ENCODE results near the gene ATXN10.

The ATXN10 gene

DNA sequence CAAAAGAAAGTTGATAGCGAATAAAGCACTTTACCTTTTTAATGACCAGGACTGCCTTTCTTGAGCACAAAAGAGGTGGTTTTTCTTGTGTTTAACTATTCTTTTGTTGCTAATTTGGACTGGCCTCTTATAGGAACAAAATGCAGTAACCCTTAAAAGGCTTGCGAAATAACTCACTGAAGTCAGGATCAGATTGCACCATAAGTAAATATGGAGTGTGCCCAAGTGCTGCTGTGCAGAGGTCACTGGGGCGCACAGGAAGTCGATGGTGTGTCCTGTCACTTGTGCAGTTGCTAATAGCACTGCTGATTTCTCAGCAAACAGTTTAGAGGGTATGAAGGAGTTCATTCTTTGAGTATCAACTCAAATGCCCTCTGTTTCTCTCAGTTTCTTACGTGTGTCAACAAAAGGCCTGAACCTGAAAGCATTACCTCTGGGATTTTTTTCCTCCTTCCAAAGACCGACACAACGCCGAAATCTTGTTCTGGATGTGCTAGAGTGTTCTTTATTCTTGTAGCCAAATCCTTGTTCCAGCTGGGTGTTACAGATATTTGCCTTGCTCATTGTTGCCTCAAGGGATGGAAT is 71.3 kb downstream of the ATXN10 start:
- no peak for DNase-seq (ENCODE audit: low read depth, low spot score)

DNA sequence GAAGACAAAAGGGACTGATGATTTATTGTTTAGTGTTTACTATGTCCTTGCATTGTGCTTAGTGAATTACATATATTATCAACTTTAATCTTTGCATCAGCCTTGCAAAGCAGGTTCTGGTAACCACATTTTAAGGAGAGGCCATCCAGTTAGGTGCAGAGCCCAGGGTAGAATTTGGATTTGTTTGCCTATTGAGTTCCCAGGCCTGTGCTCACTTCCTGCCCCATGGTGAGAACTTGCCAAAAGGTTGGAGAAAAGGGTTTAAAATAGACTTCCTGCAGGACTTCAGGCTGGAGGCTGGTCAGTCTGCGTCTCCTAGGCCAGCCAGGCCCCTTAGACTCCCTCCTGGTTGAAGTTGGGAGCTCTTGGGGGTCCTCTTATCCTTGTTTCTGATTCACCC is 72.1 kb downstream of the ATXN10 start:
- no peak overlapping the region for H3K4me3 ChIP-seq (ENCODE audit: low read length)
- DNase-seq (ENCODE audit: low read depth, low spot score), result no peak

More for the DNA sequence above, 71.3 kb downstream of the ATXN10 start:
- H3K4me3 ChIP-seq (ENCODE audit: low read length), result no peak overlapping the region

DNA sequence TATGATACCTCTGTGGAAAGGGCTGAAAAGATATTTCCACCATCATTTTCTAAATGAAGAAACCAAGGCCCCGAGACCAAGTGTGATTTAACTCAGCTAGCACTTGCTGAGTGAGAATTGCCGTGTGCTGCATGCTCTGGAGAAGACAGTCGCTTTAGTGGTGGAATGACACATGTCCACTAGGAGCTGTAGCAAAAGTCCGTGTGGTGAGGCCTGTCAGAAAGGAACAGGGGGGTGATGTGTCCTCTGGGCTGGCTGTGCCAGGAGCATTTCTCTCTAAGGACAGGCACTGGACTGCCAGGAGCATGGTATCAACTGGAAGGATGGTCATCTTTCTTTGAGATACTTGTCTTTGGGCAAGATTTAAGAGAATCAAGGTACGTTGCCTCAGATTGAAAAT is 72.8 kb downstream of the ATXN10 start:
- H3K4me3 ChIP-seq (ENCODE audit: low read length), result no peak overlapping the region
- no peak for DNase-seq (ENCODE audit: low read depth, low spot score)

DNA sequence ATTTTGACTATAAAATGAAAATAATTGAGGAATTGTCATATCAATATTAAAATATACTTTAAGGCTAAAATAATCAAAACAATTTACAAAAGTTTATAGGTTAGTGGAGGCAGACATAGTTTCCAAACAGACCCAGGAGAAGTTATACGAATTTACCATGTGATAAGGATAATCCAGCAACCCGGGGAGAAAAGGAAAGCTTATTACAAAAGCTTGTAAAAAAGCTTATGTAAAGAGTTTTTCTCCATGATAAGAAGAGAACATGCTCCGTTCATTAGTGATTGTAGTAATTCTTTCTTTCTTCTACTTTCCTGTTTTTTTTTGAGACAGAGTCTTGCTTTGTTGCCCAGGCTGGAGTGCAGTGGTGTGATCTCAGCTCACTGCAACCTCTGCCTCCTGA is 79.0 kb downstream of the ATXN10 start:
- no peak for DNase-seq (ENCODE audit: low read depth, low spot score)
- no peak overlapping the region for H3K4me3 ChIP-seq (ENCODE audit: low read length)

DNA sequence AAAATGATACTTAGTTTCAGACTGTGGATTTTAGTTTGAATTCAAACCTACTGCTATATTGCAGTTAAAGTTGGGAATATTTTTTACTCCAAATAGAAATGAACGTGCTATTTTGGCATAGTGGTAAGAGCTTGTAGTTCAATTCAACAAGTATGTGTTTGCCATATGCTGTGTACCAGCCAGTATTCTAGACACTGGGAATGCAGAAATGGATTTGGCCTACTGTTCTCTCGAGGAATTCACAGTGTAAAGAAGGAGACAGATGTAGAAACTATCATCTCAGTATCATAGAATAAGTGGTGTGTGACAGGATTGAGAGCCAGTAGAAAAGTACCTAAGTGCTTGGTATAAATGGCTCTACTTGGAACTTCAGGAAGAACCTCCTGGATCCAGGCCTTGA is 80.4 kb downstream of the ATXN10 start:
- no peak overlapping the region for H3K4me3 ChIP-seq (ENCODE audit: low read length)
- DNase-seq (ENCODE audit: low read depth, low spot score), result no peak

DNA sequence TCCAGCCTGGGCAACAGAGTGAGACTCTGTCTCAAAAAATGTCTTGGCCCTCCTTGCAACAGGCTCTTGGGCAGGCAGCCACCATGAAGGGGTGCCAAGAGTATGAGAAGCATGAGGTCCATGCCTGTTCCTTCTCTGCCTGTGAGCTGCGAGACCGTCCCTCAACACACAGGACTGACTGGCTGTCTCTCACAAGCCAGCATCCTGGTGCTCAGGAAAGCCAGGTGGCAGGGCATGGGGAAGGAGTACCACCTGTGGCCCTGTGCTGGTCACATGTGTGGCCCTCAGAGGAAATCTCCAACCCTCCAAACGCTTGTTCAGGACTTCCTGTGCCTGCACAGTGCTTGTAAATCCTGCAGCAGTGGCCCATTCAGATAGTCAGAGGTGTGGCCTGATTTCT is 83.2 kb downstream of the ATXN10 start:
- H3K4me3 ChIP-seq (ENCODE audit: low read length), result no peak overlapping the region

DNA sequence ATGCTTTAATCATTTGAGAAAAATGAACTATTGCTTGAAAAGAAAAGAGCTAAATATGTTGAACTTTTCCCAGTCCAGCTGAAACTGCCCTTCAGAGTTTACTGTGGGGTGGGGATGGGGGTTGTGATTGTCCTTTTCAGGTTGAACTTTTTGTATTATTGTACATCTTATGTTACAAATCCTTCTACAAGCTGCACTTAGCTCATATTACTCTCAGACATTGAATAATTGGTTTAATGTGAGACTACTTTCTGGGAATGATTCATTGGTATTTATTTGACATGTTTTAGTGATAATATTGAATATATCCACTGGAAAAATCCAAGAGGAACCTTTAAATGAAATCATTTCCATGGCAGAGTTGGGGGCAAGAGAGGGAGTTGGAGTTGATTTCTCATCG is 84.9 kb downstream of the ATXN10 start:
- DNase-seq (ENCODE audit: low read depth, low spot score), result no peak
- H3K4me3 ChIP-seq (ENCODE audit: low read length), result no peak overlapping the region

More for the DNA sequence above, 83.2 kb downstream of the ATXN10 start:
- no peak for DNase-seq (ENCODE audit: low read depth, low spot score)

DNA sequence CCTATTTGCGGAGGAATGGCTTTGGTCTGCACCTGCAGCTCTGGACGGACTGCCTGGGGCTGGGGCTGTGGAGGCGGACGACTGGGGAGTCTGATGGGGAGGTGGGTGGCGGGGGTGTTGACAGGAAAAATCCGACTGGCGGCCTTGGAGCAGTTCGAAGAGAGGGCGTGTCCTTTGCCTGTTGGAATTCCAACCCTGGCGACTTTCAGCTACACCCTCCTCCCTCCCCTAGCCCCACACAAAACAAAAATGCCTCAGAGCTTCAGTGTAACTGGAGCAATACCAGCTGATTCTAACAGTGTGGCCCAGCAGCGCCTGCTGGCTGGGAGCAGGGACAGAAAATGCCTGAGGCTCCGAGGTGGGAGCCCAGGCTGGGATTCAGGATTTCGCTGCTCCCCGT is 85.4 kb downstream of the ATXN10 start:
- no peak for DNase-seq (ENCODE audit: low read depth, low spot score)
- no peak overlapping the region for H3K4me3 ChIP-seq (ENCODE audit: low read length)

DNA sequence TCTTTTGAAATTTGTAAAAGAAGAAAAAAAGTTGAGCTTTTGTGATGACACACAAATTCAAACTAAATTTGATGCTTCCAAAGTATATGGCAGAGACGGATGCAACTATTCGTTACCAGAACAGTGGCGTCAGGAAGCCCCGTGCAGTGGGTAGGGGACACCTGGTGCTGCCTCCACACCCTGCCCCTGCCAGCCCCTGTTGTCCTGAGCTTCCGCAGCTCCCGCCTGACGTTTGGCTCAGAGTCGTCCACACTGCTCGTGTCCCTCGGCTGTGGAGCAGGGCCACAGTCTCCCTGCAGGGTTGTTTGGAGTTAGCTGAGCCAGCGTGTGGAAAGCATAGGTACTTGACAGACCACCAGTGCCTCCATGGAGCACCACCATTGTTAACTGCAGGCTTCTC is 86.3 kb downstream of the ATXN10 start:
- DNase-seq (ENCODE audit: low read depth, low spot score), result no peak
- H3K4me3 ChIP-seq (ENCODE audit: low read length), result no peak overlapping the region

DNA sequence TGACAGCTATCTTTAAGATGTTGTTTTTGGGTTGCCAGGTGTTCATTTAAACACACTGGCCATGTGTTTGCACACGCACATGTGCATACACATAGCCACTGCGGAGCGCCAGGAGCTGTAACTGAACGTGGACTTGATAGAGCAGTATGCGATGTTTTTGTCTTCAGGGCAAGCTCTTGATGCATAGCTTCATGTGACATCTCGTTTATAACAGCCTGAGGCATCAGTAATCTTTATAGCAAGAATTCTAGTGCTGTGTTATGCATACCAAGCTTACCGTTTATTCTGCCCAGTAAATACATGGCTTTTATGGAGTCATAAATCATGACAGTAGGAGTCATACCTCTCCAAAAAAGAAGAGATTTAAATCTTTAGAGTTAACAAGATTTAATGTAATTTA is 87.0 kb downstream of the ATXN10 start:
- H3K4me3 ChIP-seq (ENCODE audit: low read length), result no peak overlapping the region
- DNase-seq (ENCODE audit: low read depth, low spot score), result no peak

DNA sequence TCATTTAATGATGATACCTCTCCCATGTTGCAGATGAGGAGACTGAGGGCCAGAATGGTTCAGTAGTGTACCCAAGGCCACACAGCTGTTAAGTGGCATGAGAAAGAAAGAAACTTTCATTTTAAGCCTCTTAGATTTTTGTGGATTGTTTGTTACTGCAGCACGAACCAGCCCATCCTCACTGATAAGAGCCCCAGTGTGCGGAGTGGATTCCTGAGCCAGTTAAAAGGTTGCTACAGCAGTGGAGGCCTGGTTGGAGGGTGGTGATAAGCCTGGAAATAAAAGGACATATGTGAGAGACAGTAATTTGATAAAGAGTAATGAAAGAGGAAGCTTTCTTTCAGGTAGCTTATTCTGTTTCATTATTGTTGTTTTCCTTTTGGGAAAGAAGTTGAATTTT is 89.0 kb downstream of the ATXN10 start:
- DNase-seq (ENCODE audit: low read depth, low spot score), result no peak
- H3K4me3 ChIP-seq (ENCODE audit: low read length), result no peak overlapping the region

DNA sequence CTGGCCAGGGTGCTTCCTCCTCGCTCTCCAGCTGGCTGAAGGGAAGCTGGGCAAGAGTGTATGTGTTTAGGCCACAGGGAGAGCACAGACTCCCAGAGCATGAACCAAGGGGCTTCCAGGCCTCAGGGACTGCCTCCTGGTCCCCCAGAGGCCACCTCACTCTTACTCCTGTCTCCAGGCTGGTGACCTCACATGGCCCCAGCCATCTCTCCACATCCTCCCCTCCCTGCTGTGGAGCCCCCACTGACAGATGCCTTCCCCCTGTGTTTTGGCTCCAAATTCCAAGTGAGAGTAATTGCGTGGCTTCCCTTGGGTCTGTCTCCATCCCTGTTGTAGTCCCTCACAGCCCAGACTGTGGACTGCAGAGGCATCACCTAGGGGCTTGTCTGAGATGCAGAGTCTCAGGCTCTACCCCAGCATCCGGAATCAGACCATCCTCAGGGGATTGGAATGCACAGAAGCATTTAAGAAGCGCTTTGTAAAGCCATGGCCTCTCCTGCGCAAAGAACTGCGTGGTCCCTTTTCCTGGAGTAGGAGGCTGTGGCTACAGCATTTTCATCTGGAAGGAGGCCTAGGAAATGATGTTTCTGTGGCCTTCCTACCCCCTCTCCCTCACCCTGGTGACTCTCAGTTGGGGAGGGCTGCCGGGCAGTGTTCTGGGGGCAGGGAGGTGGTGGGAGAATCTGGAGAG is 91.1 kb downstream of the ATXN10 start:
- no peak overlapping the region for H3K4me3 ChIP-seq (ENCODE audit: low read length)
- no peak for DNase-seq (ENCODE audit: low read depth, low spot score)

DNA sequence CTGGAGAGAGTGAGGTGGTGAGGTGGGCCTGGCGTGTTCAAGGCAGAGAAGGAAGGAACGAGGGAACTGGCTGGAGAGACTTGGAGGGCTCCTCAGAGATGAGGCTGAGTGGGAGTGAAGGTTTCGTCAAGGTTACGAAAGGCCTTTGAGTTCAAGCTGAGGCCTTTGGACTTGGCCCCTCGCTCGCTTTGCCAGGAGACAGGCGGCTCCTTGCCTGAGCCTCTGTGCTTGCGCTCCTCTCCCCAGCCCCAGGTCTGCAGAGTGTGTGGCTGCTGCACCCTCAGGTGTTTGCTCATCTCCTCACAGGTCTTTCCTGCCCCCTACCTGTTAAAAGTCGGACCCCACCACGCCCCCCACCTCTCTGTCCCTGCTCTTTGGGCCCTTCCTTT is 91.6 kb downstream of the ATXN10 start:
- DNase-seq (ENCODE audit: low read depth, low spot score), result no peak
- no peak overlapping the region for H3K4me3 ChIP-seq (ENCODE audit: low read length)

DNA sequence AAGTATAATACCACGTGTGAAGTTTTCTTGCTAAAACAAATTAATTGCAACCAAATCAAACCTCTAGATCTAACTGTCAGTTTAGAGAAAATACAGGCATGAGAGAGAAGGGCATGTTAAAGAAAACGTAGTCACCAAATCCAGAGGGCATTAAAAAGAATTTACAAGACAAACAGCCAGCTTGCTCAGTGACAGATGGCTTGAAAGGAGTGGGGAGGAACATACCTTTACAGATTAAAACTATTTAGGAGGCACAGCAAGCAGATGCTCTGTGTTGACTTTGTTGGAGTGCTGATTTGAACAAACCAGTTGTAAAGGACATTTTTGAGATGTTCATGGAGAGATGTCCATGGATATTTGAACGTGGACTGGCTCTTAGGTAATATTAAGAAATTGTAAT is 96.9 kb downstream of the ATXN10 start:
- H3K4me3 ChIP-seq (ENCODE audit: low read length), result no peak overlapping the region
- no peak for DNase-seq (ENCODE audit: low read depth, low spot score)

DNA sequence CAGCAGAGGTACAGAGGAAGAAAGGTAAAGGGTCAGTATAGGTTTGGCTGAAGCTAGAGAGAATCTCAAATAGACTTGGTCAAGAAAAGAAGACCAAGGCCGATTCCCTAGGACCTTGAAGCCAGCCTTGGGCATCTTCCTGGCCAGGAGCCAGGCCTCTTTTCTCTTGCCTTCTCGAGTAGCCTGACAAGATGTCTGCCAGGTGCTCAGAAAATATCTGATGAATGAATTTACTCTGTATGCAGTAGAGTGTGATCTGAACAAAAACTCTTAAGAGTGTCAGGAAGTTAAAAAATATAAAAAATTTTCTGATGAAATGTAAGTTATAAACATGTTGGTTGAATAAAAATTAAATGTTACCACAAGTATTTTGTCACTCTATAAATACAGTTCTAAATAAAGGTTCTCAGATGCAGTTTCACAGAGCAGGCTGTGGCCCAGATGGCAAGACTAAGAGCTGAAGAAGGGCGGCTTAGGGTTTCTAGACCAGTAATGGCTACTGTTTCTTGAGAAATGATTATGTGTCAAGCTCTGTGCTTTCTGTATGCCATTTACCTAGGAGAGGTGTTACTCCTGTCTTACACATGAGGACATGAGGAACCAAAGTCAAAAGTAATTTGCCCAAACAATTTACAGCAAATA is 98.1 kb downstream of the ATXN10 start:
- H3K4me3 ChIP-seq (ENCODE audit: low read length), result no peak overlapping the region
- DNase-seq (ENCODE audit: low read depth, low spot score), result no peak

DNA sequence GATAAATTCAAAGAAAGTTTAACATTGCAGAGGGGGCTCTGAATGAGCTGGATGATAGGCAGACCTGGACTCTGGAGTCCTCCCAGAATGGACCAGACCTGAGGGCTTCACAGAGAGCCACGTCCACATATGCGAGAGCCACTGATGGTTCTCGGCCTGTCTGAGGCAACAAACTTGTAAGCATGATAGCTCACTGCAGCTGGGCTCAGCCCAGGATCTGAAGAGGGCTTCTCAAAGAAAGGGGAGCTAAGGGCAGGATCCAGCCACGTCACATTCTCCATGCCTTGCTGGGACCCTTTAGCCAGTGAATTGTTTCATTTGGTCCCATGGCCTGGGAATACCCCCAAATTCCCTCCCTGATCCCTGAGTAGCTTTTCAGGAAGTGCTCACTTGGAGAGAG is 98.9 kb downstream of the ATXN10 start:
- H3K4me3 ChIP-seq (ENCODE audit: low read length), result no peak overlapping the region
- no peak for DNase-seq (ENCODE audit: low read depth, low spot score)

DNA sequence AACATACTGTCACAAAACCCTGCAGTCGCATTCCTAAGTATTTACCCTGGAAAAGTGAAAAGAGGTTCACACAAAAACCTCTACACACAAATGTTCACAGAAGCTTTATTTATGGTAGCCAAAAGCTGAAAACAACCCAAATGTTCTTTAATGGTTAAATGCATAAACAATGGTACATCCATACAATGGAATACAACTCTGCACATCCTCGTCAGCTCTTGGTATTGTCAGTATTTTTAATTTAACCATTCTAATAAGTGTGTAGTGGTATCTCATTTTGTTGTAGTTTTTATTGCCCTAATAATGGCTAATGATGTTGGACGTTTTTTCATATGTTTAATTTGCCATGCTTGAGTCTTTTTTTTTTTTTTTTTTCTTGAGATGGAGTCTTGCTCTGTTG is 99.4 kb downstream of the ATXN10 start:
- no peak for DNase-seq (ENCODE audit: low read depth, low spot score)
- H3K4me3 ChIP-seq (ENCODE audit: low read length), result no peak overlapping the region

DNA sequence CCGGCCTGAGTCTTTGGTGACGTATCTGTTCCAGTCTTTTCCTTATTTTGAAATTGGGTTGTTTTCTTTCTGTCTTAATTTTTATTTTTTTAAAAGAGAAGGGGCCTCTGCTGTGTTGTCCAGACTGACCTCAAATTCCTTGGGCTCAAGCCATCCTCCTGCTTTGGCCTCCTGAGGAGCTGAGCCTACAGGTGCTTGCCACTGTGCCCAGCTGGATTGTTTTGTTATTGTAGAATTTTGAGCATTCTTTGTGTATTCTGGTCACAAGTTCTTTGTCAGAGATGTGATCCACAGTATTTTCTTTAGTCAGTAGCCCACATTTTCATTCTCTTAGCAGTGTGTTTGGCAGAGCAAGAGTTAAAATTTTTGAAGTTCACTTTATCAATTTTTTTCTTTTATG is 100.1 kb downstream of the ATXN10 start:
- H3K4me3 ChIP-seq (ENCODE audit: low read length), result no peak overlapping the region
- no peak for DNase-seq (ENCODE audit: low read depth, low spot score)

DNA sequence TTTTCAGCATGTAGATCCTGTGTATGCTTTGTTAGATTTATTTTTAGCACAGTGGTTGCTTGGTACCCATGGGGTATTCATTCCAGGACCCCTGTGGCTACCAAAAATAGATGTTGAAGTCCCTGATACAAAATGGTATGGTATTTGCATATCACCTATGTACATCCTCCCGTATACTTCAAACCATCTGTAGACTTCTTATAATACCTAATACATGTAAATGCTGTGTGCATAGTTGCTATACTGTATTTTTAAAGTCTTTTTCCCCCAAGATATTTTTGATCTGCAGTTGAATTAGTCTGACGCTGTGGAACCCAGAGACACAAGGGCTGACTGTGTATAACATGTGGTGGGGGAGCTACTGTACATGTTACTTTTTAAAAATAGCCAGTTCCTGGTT is 101.1 kb downstream of the ATXN10 start:
- no peak for DNase-seq (ENCODE audit: low read depth, low spot score)
- H3K4me3 ChIP-seq (ENCODE audit: low read length), result no peak overlapping the region

DNA sequence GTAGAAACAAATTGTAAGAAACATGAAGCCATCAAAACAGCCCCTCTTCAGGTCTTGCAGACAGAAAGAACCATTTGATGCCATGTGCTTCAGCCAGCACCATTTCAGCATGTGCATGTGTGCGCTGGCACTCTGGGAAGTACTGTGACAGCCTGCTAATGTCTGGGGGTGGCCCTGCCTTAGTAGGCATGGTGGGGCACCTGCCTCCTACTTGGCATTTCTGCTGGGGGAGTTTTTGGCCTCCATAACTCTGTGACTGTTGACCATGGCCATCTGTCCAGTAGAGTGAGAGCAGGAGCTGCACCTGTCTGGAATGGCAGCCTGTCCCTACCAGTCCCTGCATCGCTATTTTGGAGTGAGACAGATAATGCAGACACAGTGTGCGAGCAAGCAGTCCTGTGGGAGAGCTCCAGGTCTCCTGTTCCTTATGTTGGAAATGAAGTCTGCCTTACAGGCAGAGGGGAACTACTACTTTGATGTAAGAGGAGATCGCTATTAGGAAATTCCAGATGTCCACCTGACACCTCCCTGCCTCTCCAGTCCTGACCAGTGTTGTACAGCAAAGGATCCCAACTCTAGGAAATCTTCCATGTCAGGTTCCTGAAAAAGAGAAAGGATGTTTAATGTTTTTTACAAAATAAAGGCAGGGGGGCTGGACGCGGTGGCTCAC is 102.5 kb downstream of the ATXN10 start:
- no peak overlapping the region for H3K4me3 ChIP-seq (ENCODE audit: low read length)
- DNase-seq (ENCODE audit: low read depth, low spot score), result no peak

Data from Jurkat, Clone E6-1 (cell line).